GM20000 (cell line): ENCODE results near the gene ZNF775.

ENCODE experiments used
- DNase-seq: peaks from one replicate; pipeline ENCODE4 v3.0.0; 2012; ENCODE audit warnings: low spot score
- CTCF ChIP-seq: IDR thresholded peaks from 2 replicates; pipeline ENCODE4 v1.5.1; 2012; ENCODE audit warnings: mild to moderate bottlenecking, control low read depth; ENCODE audit errors: extremely low read depth, missing control alignments

The ZNF775 gene

GRCh38 chr7:150420987-150421674 lies 42.0 kb downstream of the ZNF775 start:
- peak; percentile 84 for DNase-seq
- peak; percentile 80 for TF ChIP-seq CTCF

- no peak for DNase-seq
- no peak for TF ChIP-seq CTCF
These were observed 42.7 kb downstream of the ZNF775 start for GRCh38 chr7:150421831-150422230.

- TF ChIP-seq CTCF, result no peak
- DNase-seq, result no peak
These were observed 46.5 kb downstream of the ZNF775 start for GRCh38 chr7:150425670-150426069.

- no peak for TF ChIP-seq CTCF
These were observed 49.7 kb downstream of the ZNF775 start for GRCh38 chr7:150428671-150429451.

GRCh38 chr7:150429699-150430098 lies 50.6 kb downstream of the ZNF775 start:
- no peak for DNase-seq
- no peak for TF ChIP-seq CTCF

More at GRCh38 chr7:150428671-150429451, 49.7 kb downstream of the ZNF775 start:
- no peak for DNase-seq

- DNase-seq, result no peak
- no peak for TF ChIP-seq CTCF
These were observed 51.4 kb downstream of the ZNF775 start for GRCh38 chr7:150430465-150431085.

GRCh38 chr7:150431839-150432658 lies 52.9 kb downstream of the ZNF775 start:
- no peak for TF ChIP-seq CTCF
- DNase-seq, result no peak
